ENCODE data around the gene CNOT3.

DNA sequence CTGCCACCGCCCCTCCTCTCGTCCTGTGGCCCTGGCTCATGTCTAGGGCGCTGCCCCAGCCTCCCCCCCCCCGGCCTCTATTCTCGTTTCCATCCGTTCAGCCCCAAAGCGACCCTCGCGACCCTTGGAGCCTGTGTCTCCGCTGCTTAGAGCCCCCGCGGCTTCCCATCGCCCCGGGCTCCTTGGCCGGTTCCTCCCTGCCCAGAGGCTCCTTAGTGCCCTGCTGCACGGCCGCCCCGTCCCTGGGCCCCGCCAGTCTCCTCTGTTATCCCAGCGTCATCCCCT lies 9.2 kb upstream of the CNOT3 start:
- TF ChIP-seq, protein P1, sequence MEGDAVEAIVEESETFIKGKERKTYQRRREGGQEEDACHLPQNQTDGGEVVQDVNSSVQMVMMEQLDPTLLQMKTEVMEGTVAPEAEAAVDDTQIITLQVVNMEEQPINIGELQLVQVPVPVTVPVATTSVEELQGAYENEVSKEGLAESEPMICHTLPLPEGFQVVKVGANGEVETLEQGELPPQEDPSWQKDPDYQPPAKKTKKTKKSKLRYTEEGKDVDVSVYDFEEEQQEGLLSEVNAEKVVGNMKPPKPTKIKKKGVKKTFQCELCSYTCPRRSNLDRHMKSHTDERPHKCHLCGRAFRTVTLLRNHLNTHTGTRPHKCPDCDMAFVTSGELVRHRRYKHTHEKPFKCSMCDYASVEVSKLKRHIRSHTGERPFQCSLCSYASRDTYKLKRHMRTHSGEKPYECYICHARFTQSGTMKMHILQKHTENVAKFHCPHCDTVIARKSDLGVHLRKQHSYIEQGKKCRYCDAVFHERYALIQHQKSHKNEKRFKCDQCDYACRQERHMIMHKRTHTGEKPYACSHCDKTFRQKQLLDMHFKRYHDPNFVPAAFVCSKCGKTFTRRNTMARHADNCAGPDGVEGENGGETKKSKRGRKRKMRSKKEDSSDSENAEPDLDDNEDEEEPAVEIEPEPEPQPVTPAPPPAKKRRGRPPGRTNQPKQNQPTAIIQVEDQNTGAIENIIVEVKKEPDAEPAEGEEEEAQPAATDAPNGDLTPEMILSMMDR (IDR thresholded peaks at IDR 0.05) = no peak
- no peak for TF ChIP-seq POLR2A (IDR thresholded peaks at IDR 0.05)
